Neuronal stem cell (in vitro differentiated cells): Measurements from ENCODE around the gene MPRIP.
"Not testable (repeated sequence)": the region's sequence is repeated elsewhere in the genome, so short reads cannot be mapped to it uniquely, and the experiment has no call there.

Experiments used
- DNase-seq: peaks from one replicate; pipeline ENCODE4 v3.0.0-alpha.2; 2013; ENCODE audit warnings: low spot score
- H2AFZ ChIP-seq: one replicate; pipeline ENCODE4 v1.6.1; 2013; ENCODE audit warnings: mild to moderate bottlenecking, low read length, inconsistent platforms
- H2AK5ac ChIP-seq: 2 replicates; pipeline ENCODE4 v1.6.1; 2013; ENCODE audit warnings: low read depth, mild to moderate bottlenecking, inconsistent platforms, low read length, moderate library complexity, mixed read lengths
- H2BK120ac ChIP-seq: 2 replicates; pipeline ENCODE4 v1.6.1; 2013; ENCODE audit warnings: low read depth, mild to moderate bottlenecking, inconsistent platforms, low read length, moderate library complexity, mixed read lengths
- H2BK12ac ChIP-seq: one replicate; pipeline ENCODE4 v1.6.1; 2013; ENCODE audit warnings: low read length, inconsistent platforms
- H2BK15ac ChIP-seq: 2 replicates; pipeline ENCODE4 v1.6.1; 2013; ENCODE audit warnings: mild to moderate bottlenecking, low read length, inconsistent platforms, mixed read lengths
- H2BK5ac ChIP-seq: one replicate; pipeline ENCODE4 v1.6.1; 2013; ENCODE audit warnings: inconsistent platforms, mild to moderate bottlenecking, low read length, moderate library complexity
- H3K14ac ChIP-seq: one replicate; pipeline ENCODE4 v1.6.1; 2013; ENCODE audit warnings: low read length, inconsistent platforms
- H3K18ac ChIP-seq: 2 replicates; pipeline ENCODE4 v1.6.1; 2013; ENCODE audit warnings: low read length, inconsistent platforms
- H3K23ac ChIP-seq: 2 replicates; pipeline ENCODE4 v1.6.1; 2013; ENCODE audit warnings: low read depth, mild to moderate bottlenecking, mixed read lengths, low read length, inconsistent platforms; ENCODE audit not compliant: poor library complexity
- H3K27ac ChIP-seq: replicated peaks from 3 replicates; pipeline ENCODE4 v1.5.1; 2013; ENCODE audit warnings: low read length, inconsistent platforms
- H3K27me3 ChIP-seq, 3 experiments: 2 replicates each; pipeline ENCODE4 v1.6.1; 2013; ENCODE audit warnings: low read length in 3 of 3, mild to moderate bottlenecking in 2 of 3, inconsistent platforms in 1 of 3, low read depth in 1 of 3, mixed read lengths in 1 of 3, moderate library complexity in 1 of 3; ENCODE audit not compliant: control insufficient read depth in 3 of 3, insufficient read depth in 3 of 3
- H3K36me3 ChIP-seq, 2 donors: replicated peaks in 1 of 2; 2 replicates each; pipeline ENCODE4 v1.6.1; 2013; ENCODE audit warnings: low read length in 2 of 2; ENCODE audit not compliant: control insufficient read depth in 2 of 2, insufficient read depth in 2 of 2
- H3K4ac ChIP-seq: 2 replicates; pipeline ENCODE4 v1.6.1; 2013; ENCODE audit warnings: inconsistent platforms, mild to moderate bottlenecking, low read length, moderate library complexity
- H3K4me1 ChIP-seq, 2 donors: 1 replicate in 1 of 2; 2 replicates in 1 of 2; pipeline ENCODE4 v1.6.1; 2013; ENCODE audit warnings: low read length in 2 of 2, low read depth in 1 of 2; ENCODE audit not compliant: control insufficient read depth in 2 of 2, insufficient read depth in 1 of 2
- H3K4me2 ChIP-seq: one replicate; pipeline ENCODE4 v1.6.1; 2013; ENCODE audit warnings: mild to moderate bottlenecking, low read length, inconsistent platforms; ENCODE audit not compliant: insufficient read depth, poor library complexity, severe bottlenecking
- H3K4me3 ChIP-seq, 2 donors: 2 replicates each; pipeline ENCODE4 v1.5.1; 2013; ENCODE audit warnings: low read length in 2 of 2, mild to moderate bottlenecking in 2 of 2, inconsistent platforms in 1 of 2, moderate library complexity in 1 of 2
- H3K79me1 ChIP-seq: one replicate; pipeline ENCODE4 v1.6.1; 2013; ENCODE audit warnings: low read depth, mild to moderate bottlenecking, inconsistent platforms, low read length, moderate library complexity
- H3K9ac ChIP-seq: one replicate; pipeline ENCODE4 v1.6.1; 2013; ENCODE audit warnings: mild to moderate bottlenecking, low read depth, low read length, inconsistent platforms; ENCODE audit not compliant: poor library complexity
- H3K9me3 ChIP-seq, 2 donors: replicated peaks in 1 of 2; 2 replicates each; pipeline versions ENCODE3 to v1.6.1; 2013; ENCODE audit warnings: low read length in 2 of 2, mild to moderate bottlenecking in 2 of 2, inconsistent platforms in 1 of 2, low read depth in 1 of 2, mixed read lengths in 1 of 2, moderate library complexity in 1 of 2; ENCODE audit not compliant: control insufficient read depth in 2 of 2, insufficient read depth in 1 of 2
- H4K8ac ChIP-seq: one replicate; pipeline ENCODE4 v1.6.1; 2013; ENCODE audit warnings: low read depth, mild to moderate bottlenecking, inconsistent platforms, low read length, moderate library complexity
- H4K91ac ChIP-seq: one replicate; pipeline ENCODE4 v1.6.1; 2013; ENCODE audit warnings: low read length, low read depth, mild to moderate bottlenecking, inconsistent platforms; ENCODE audit not compliant: poor library complexity
- WGBS, 2 donors: extraction: QIAGEN DNeasy Blood & Tissue Kit; methylation state at CpG; one replicate each; pipeline ENCODE4 v1.1.7; 2013; ENCODE audit warnings: missing lambda C conversion rate in 2 of 2, mixed read lengths in 1 of 2; ENCODE audit not compliant: insufficient read length in 2 of 2, insufficient replicate concordance in 1 of 2; ENCODE audit errors: extremely low coverage in 2 of 2; 5-methylcytosine and 5-hydroxymethylcytosine counted together

The MPRIP gene

DNA sequence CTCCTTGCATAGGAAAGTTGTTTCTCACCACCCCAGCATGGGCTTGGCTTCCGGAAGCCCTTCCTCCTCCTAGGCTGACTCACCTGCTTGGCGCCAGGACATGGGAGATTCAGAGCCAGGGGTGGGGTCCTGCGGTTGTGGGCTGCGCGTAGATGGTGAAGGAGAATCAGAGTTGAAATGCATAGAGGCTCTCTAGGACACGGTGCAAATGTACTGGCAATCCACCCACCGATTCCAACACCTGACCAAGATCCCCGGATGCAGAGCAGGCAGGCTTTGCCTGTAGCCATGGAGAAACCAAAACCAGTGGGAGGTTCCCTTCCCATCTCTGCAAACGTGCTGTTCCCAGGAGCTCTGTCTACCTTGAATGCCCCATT, 27.5 kb upstream of the MPRIP start:
- not testable (repeated sequence) for H4K8ac ChIP-seq, H3K27ac ChIP-seq, H3K79me1 ChIP-seq, H2AFZ ChIP-seq, H3K4me1 ChIP-seq, H2BK120ac ChIP-seq, H2BK15ac ChIP-seq, H3K18ac ChIP-seq, H3K27me3 ChIP-seq, H3K9me3 ChIP-seq, DNase-seq, H3K4me3 ChIP-seq, H3K4ac ChIP-seq, H3K9ac ChIP-seq, H3K4me2 ChIP-seq, H3K23ac ChIP-seq, H2BK12ac ChIP-seq, H2BK5ac ChIP-seq, H2AK5ac ChIP-seq, H3K14ac ChIP-seq, H3K36me3 ChIP-seq, H4K91ac ChIP-seq
- WGBS, 2 donors, result no CpG with 5 or more reads among the region's 9 CpGs

DNA sequence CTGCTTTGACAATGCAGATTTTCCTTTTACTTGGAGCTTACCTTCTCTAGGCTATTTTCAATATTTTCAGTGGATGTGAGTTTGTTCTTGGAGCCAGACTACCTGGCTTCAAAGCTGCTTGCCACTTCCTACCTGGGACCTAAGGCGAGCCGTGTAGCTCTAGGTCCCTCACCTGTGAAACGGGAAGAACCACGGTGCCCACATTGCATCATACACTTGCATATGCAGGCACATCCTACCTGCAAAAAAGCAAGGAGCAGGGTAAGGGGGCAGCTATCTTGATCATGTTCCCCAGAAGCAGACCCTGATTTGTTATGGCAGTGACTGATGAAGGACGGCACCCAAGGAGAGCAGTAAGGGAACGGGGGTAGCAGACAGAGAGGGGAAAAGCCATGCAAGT, 27.0 kb upstream of the MPRIP start:
- Histone ChIP-seq H3K14ac (no peak overlapping the region), H2BK15ac (no peak overlapping the region), H3K4me3 (no peak overlapping the region), H4K91ac (no peak overlapping the region), H2BK5ac (no peak overlapping the region), H2BK12ac (no peak overlapping the region), H3K27me3 (peaks cover 0 to 7% (median 0%) of the 10 kb centered on the region in 3 experiments), H3K23ac (no peak overlapping the region), H2BK120ac (no peak overlapping the region), H3K27ac (no peak overlapping the region), H3K18ac (no peak overlapping the region), H3K36me3 (no peaks in the 10 kb centered on the region), H2AK5ac (no peak overlapping the region), H3K9ac (no peak overlapping the region), H3K9me3 (no peaks in the 10 kb centered on the region), H3K4ac (no peak overlapping the region), H3K4me1 (no peaks in the 10 kb centered on the region), H3K79me1 (no peaks in the 10 kb centered on the region), H3K4me2 (no peak overlapping the region), H2AFZ (no peak overlapping the region), H4K8ac (no peak overlapping the region)
- no peak for DNase-seq
- WGBS, 2 donors, result no CpG with 5 or more reads among the region's 6 CpGs

GRCh38 chr17:17016199-17017197, 25.8 kb upstream of the MPRIP start:
- not testable (repeated sequence) for H3K23ac ChIP-seq, H4K8ac ChIP-seq, H3K27ac ChIP-seq, H2BK12ac ChIP-seq, DNase-seq, H2AFZ ChIP-seq, H2BK120ac ChIP-seq, H3K14ac ChIP-seq, H3K4me2 ChIP-seq, H2AK5ac ChIP-seq, H3K4me3 ChIP-seq, H4K91ac ChIP-seq, H3K79me1 ChIP-seq, H3K4ac ChIP-seq, H3K4me1 ChIP-seq, H3K9me3 ChIP-seq, H3K18ac ChIP-seq, H3K9ac ChIP-seq, H2BK5ac ChIP-seq, H3K36me3 ChIP-seq, H3K27me3 ChIP-seq
- WGBS, 2 donors, result no CpG with 5 or more reads among the region's 8 CpGs
- peak overlapping the region; percentile 5 for H2BK15ac ChIP-seq

- Histone ChIP-seq H3K9me3 (no peaks in the 10 kb centered on the region), H4K91ac (no peak overlapping the region), H2AFZ (no peak overlapping the region), H4K8ac (no peak overlapping the region), H3K27ac (no peak overlapping the region), H2AK5ac (peak overlapping the region; percentile 94), H3K36me3 (no peaks in the 10 kb centered on the region), H2BK12ac (no peak overlapping the region), H2BK15ac (peak overlapping the region; percentile 1), H3K18ac (no peak overlapping the region), H3K79me1 (no peaks in the 10 kb centered on the region), H3K4ac (no peak overlapping the region), H3K4me2 (no peak overlapping the region), H2BK120ac (no peak overlapping the region), H3K4me1 (peaks cover 9 to 17% of the 10 kb centered on the region in 2 donors), H3K4me3 (no peak overlapping the region), H3K23ac (no peak overlapping the region), H2BK5ac (no peak overlapping the region), H3K9ac (peak overlapping the region; percentile 3), H3K14ac (peak overlapping the region; percentile 2), H3K27me3 (peaks cover 0 to 7% (median 0%) of the 10 kb centered on the region in 3 experiments)
- no CpG with 5 or more reads among the region's 8 CpGs for WGBS, 2 donors
- no peak for DNase-seq
Observed at GRCh38 chr17:17017343-17018014, 24.8 kb upstream of the MPRIP start.
